ENCODE data around the gene APLF. TPM values are rescaled to one million over a fixed set of nuclear protein-coding genes. Genes with fewer than 3 reads are reported as not detected.

The APLF gene, protein sequence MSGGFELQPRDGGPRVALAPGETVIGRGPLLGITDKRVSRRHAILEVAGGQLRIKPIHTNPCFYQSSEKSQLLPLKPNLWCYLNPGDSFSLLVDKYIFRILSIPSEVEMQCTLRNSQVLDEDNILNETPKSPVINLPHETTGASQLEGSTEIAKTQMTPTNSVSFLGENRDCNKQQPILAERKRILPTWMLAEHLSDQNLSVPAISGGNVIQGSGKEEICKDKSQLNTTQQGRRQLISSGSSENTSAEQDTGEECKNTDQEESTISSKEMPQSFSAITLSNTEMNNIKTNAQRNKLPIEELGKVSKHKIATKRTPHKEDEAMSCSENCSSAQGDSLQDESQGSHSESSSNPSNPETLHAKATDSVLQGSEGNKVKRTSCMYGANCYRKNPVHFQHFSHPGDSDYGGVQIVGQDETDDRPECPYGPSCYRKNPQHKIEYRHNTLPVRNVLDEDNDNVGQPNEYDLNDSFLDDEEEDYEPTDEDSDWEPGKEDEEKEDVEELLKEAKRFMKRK
- 4.4 TPM for total RNA-seq (ENCODE audit: unreplicated experiment)
- long read RNA-seq, partial matches to known transcripts = 0 of 1 reads
- long read RNA-seq, other reads (novel, unspliced or antisense) = 1 of 1 reads

DNA sequence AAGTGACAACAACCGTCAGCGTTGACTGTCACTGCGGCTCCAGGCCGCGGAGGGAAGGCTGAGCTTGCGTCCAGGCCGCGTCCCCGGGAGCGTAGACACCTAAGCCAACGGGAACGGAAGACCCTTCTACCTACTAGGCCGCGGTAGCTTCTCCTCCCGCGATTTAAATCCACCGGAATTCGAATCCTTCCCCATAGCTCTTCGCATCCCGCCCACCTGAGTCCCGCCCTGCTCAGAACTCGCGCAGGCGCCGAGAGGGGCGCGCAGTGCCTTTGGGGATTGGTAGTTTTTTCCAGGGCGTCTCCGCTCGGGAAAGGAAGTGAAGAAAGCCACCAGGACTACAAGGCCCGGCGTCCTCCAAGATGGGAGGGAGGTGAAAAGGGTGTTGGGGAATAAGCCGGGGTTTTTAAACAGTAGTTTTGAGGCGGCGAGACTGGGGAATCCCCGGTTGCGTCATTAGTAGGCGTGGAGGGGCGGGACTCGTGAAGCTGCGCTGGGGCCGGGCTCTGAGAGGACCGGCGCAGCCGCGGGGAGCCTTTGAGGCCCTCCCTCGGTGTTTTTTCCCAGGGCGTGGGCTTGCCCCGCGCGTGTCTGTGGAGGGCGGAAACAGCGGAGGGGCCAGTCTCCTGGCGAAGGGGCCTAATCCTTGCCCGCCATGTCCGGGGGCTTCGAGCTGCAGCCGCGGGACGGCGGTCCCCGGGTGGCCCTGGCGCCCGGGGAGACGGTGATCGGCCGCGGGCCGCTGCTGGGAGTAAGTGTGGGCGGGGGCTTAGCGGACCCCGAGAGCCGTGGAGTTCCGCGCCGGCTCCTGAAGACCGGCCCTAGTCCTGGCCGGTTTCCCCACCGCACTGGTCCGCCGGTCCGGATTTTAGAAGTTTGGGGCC lies at the start of gene APLF, which contains the start of gene FBXO48:
APLF (plus strand) TSS at position 509 of the 884 bp plus-strand sequence; CDS start at position 656, 147 bp downstream.
FBXO48 (minus strand) TSS at position 218 of the 884 bp plus-strand sequence. CDS start 2,149 bp downstream, outside the sequence.
- Mint-ChIP-seq H3K4me3 (ENCODE audit: unreplicated experiment) (peak within 1 kb of the TSS; percentile 97), H3K27me3 (ENCODE audit: unreplicated experiment) (no peaks in the 10 kb centered on the region), H3K27ac (ENCODE audit: unreplicated experiment) (peak within 1 kb of the TSS; percentile 83), H3K36me3 (ENCODE audit: unreplicated experiment) (no peaks in the 10 kb centered on the region), H3K9me3 (ENCODE audit: unreplicated experiment) (no peaks in the 10 kb centered on the region), H3K4me1 (ENCODE audit: low read depth, unreplicated experiment) (peaks cover 6% of the 10 kb centered on the region)
- TF ChIP-seq, protein P1, sequence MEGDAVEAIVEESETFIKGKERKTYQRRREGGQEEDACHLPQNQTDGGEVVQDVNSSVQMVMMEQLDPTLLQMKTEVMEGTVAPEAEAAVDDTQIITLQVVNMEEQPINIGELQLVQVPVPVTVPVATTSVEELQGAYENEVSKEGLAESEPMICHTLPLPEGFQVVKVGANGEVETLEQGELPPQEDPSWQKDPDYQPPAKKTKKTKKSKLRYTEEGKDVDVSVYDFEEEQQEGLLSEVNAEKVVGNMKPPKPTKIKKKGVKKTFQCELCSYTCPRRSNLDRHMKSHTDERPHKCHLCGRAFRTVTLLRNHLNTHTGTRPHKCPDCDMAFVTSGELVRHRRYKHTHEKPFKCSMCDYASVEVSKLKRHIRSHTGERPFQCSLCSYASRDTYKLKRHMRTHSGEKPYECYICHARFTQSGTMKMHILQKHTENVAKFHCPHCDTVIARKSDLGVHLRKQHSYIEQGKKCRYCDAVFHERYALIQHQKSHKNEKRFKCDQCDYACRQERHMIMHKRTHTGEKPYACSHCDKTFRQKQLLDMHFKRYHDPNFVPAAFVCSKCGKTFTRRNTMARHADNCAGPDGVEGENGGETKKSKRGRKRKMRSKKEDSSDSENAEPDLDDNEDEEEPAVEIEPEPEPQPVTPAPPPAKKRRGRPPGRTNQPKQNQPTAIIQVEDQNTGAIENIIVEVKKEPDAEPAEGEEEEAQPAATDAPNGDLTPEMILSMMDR (IDR thresholded peaks at IDR 0.05; ENCODE audit: partially characterized antibody, unreplicated experiment) = no peak
- DNase-seq = peak; percentile 97

DNA sequence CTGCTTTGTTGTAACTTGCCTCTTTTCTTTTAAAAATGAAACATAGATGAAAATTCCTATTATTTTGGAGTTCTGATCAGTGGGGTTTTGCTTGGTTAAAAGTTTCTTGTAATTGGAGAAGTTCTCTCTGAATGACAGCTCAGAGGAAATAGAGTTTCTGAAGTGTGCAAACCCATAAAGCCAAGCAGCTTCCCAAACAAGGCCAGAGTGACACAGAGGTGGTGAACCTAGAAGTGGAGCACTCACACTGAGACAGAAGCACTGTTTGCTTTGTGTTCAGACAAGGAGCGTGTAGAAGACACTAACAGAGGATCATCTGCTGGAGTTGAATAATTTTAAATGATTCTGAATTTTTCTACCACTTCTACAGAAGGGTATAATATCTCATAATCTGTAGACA lies 49.5 kb upstream of the APLF start:
- peaks cover 1% of the 10 kb centered on the region for H3K27me3 Mint-ChIP-seq (ENCODE audit: unreplicated experiment)
- H3K27ac Mint-ChIP-seq (ENCODE audit: unreplicated experiment) = no peak overlapping the region
- H3K36me3 Mint-ChIP-seq (ENCODE audit: unreplicated experiment) = no peaks in the 10 kb centered on the region
- no peak for DNase-seq
- TF ChIP-seq, protein P1 (IDR thresholded peaks at IDR 0.05; ENCODE audit: partially characterized antibody, unreplicated experiment) = no peak
- no peak overlapping the region for H3K4me3 Mint-ChIP-seq (ENCODE audit: unreplicated experiment)
- H3K9me3 Mint-ChIP-seq (ENCODE audit: unreplicated experiment) = peaks cover 2% of the 10 kb centered on the region
- H3K4me1 Mint-ChIP-seq (ENCODE audit: low read depth, unreplicated experiment) = no peaks in the 10 kb centered on the region

DNA sequence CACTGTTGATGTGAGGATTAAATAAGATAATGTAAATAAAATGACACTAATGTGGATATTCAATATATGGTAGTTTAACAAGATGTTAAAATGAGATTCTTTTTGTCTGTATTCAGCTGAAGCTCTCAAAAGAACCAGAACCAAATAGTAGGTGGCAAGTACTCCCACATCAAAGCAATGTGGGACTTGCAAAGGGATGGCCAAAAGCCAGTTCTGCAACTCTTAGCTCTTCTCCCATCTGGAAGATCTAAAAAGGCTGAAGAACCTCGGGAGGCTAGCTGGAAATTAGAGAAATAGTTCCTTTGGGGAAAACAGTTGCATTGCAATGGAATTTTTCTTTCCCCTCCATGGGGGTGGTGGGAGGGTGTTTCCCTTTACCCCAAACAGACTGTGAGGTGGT lies 49.0 kb upstream of the APLF start:
- Mint-ChIP-seq H3K27ac (ENCODE audit: unreplicated experiment) (no peak overlapping the region), H3K4me3 (ENCODE audit: unreplicated experiment) (no peak overlapping the region), H3K27me3 (ENCODE audit: unreplicated experiment) (peaks cover 1% of the 10 kb centered on the region), H3K9me3 (ENCODE audit: unreplicated experiment) (peaks cover 2% of the 10 kb centered on the region), H3K36me3 (ENCODE audit: unreplicated experiment) (no peaks in the 10 kb centered on the region), H3K4me1 (ENCODE audit: low read depth, unreplicated experiment) (no peaks in the 10 kb centered on the region)
- TF ChIP-seq, protein P1 (IDR thresholded peaks at IDR 0.05; ENCODE audit: partially characterized antibody, unreplicated experiment) = no peak
- DNase-seq = no peak

DNA sequence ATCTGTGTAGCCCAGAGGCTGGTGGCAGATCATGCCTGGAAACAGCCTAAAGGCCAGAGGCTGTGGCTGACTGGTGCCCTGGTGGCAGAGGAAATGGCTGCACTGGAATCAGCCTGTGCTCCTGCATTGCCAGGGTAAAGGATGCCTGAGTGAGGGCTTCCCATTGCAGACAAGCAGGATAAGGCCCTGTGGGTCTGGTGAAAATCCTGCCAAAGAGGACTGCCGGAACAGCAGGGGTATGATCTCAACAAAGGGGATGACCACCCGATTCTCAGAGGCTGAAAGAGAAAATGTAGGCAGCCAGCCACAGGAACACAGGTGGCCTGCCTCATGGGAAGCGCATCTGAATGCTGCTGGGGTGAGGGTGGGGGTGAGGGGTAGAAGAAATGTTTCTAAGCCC lies 48.5 kb upstream of the APLF start:
- Mint-ChIP-seq H3K36me3 (ENCODE audit: unreplicated experiment) (no peaks in the 10 kb centered on the region), H3K4me1 (ENCODE audit: low read depth, unreplicated experiment) (no peaks in the 10 kb centered on the region), H3K27ac (ENCODE audit: unreplicated experiment) (no peak overlapping the region), H3K9me3 (ENCODE audit: unreplicated experiment) (peaks cover 2% of the 10 kb centered on the region), H3K27me3 (ENCODE audit: unreplicated experiment) (no peaks in the 10 kb centered on the region), H3K4me3 (ENCODE audit: unreplicated experiment) (no peak overlapping the region)
- TF ChIP-seq, protein P1 (IDR thresholded peaks at IDR 0.05; ENCODE audit: partially characterized antibody, unreplicated experiment) = no peak
- DNase-seq = no peak
